IgD-negative memory B cell (primary cell): ENCODE measurements around the gene RAP1GAP. TPM values are rescaled to one million over a fixed set of nuclear protein-coding genes. Genes with fewer than 3 reads are reported as not detected.

Experiments
- H3K27ac Mint-ChIP-seq, 3 donors: one replicate each; pipeline ENCODE4 v1.8.0; 2020 to 2022; ENCODE audit warnings: mild to moderate bottlenecking in 3 of 3, mixed read lengths in 3 of 3, moderate library complexity in 1 of 3
- H3K27me3 Mint-ChIP-seq: one replicate; pipeline ENCODE4 v1.8.0; 2021; ENCODE audit warnings: mixed read lengths
- H3K36me3 Mint-ChIP-seq: one replicate; pipeline ENCODE4 v1.8.0; 2020; ENCODE audit warnings: mild to moderate bottlenecking, mixed read lengths
- H3K4me1 Mint-ChIP-seq, 3 donors: one replicate each; pipeline ENCODE4 v1.8.0; 2020 to 2022; ENCODE audit warnings: mixed read lengths in 3 of 3, mild to moderate bottlenecking in 1 of 3
- H3K4me3 Mint-ChIP-seq, 4 donors: one replicate each; pipeline ENCODE4 v1.8.0; 2020 to 2022; ENCODE audit warnings: mild to moderate bottlenecking in 4 of 4, mixed read lengths in 4 of 4, moderate library complexity in 3 of 4
- H3K9me3 Mint-ChIP-seq, 3 donors: one replicate each; pipeline ENCODE4 v1.8.0; 2020 to 2021; ENCODE audit warnings: mixed read lengths in 3 of 3, mild to moderate bottlenecking in 1 of 3
- polyA plus RNA-seq: library from polyadenylated mRNA; unstranded; fragments of 300-500 nt; fragmentation: Illumina TruSeq; gene quantifications from one replicate; pipeline ENCODE4 v1.2.3, GENCODE V29; 2021

The RAP1GAP gene
- polyA plus RNA-seq: not detected

DNA sequence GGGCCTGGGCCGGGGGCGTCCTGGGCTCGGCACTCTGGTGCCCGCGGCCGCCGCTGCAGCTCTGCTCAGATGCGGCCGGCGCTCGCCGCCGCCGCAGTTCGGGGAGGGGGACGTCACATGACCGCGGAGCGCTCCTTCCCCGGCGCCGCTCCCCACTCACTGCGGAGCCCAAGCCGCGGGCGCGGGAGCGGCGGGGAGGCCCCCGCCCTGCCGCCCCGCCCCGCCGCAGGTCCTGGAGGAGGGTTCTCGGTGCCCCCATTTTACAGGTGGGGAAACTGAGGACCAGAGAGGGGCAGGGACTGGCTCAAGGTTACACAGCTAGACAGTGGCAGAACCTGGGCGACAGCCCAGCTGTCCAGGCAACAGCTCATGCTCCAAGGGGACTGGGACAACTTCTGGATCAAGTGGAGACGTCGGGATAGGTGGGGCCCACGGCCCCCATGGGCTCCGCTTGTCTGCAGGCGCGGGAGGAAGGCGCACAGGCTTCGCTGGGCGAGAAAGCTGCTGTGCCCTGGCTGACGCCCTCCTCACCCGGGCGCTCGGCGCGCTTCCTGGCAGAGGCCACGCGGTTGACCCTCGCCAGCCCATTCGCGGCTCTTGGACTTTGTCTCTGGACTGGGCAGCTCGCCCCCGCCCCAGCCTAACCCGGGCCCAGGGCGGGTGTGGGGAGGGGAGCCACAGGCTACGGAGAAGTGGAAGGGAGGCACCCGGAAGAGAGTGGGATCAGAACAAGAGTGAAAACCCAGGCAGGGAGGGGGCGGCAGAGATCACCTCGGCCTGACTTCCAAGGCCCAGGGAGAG lies at the start of gene RAP1GAP:
Gene RAP1GAP (minus strand): TSS at position 100 of the 801 bp plus-strand sequence. CDS start 49,325 bp downstream, outside the sequence.
- H3K4me3 Mint-ChIP-seq: peak within 1 kb of the TSS; percentile 38 to 65 (median 55)
- no peak within 1 kb of the TSS for H3K27ac Mint-ChIP-seq
- H3K4me1 Mint-ChIP-seq: peaks cover 2 to 6% (median 2%) of the 10 kb centered on the region in 3 donors
- H3K9me3 Mint-ChIP-seq: no peaks in the 10 kb centered on the region
- H3K27me3 Mint-ChIP-seq: peaks cover 35% of the 10 kb centered on the region
- no peaks in the 10 kb centered on the region for H3K36me3 Mint-ChIP-seq

GRCh38 chr1:21716169-21716568 lies 47.0 kb upstream of the RAP1GAP start:
- H3K4me3 Mint-ChIP-seq: no peak overlapping the region
- peaks cover 9% of the 10 kb centered on the region for H3K36me3 Mint-ChIP-seq
- peaks cover 0 to 1% (median 0%) of the 10 kb centered on the region in 3 donors for H3K4me1 Mint-ChIP-seq
- H3K9me3 Mint-ChIP-seq: no peaks in the 10 kb centered on the region
- H3K27ac Mint-ChIP-seq: no peak overlapping the region
- H3K27me3 Mint-ChIP-seq: no peaks in the 10 kb centered on the region

DNA sequence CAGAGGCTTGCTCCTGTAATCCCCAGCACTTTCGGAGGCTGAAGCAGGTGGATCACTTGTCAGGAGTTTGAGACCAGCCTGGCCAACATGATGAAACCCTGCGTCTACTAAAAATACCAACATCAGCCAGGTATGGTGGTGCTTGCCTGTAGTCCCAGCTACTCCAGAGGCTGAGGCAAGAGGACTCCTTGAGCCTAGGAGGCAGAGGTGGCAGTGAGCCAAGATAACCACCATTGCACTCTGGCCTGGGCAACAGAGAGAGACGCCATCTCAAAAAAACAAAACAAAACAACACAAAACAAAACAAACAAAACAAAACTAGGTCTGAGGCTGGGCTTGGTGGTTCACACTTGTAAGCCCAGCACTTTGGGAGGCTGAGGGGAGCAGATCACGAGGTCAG lies 38.7 kb upstream of the RAP1GAP start:
- Mint-ChIP-seq H3K4me3 (no peak overlapping the region), H3K9me3 (no peaks in the 10 kb centered on the region), H3K27ac (no peak overlapping the region), H3K36me3 (peaks cover 8% of the 10 kb centered on the region), H3K27me3 (no peaks in the 10 kb centered on the region), H3K4me1 (peaks cover 7 to 10% (median 9%) of the 10 kb centered on the region in 3 donors)

DNA sequence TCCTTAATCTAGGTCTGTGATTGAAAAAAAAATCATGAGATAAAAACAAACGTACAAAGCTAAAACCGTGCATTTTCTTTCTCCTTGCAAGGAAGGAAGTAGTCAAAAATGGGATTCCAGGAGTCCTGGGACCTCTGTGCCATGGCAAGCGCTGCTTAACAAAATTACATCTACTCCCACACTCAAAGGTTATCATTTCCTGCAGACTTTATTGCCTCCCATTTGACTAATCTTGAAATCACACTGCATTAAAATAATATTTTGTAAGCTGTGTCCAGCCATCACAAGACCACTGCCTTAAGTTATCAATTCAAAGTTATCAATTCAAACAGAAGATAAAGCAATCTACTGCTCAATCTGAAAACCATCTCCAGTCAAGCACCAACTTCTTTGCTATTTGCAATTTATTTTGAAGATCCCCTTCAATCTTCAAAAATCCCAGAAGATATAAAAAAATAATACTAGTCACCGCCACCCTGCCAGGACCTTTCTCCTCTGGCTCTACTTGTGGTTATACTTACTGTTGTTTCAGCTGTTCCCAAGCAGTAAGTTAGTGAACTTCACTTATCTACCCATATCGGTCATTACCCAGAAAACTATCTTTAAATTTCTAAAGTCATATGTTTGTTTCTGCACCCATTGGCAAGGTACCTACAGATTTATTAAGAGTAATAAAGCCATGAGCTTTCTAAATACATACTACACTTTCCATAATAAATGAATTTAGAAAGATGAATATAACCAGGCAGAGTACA lies 38.1 kb upstream of the RAP1GAP start:
- no peaks in the 10 kb centered on the region for H3K27me3 Mint-ChIP-seq

DNA sequence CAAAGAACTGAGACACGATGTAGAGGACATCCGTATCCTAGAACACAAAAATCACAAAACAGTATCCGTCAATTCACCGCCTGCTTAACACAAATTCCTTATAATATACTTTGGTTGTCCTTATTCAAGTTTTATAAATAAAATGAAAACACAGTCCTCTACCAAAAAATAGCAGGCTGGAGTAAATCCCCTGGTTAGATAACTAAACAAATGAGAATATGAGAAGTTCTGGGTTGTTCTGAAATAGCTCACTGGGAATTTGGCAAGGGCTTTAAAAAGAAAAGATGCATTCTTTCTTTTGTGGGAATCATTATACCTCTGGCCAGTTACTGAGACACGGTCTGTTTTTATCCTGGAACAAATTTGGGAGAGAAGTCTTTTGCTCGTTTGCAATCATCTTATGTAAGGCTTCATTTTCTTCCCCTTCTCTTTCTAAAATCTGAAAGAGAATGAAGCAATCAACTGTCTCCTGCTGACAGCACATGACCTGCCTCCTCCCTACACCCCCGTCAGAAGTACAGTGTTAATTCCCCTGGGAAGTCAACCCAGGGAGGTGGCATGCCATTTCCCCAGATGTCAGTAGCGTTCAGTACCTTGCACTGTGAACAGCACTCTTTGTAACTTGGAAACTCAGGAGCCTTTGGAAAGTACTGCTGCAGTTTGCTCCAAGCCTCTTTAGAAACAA lies 37.1 kb upstream of the RAP1GAP start:
- no peak overlapping the region for H3K4me3 Mint-ChIP-seq
- H3K36me3 Mint-ChIP-seq: peaks cover 7% of the 10 kb centered on the region
- H3K4me1 Mint-ChIP-seq: peaks cover 7 to 10% (median 9%) of the 10 kb centered on the region in 3 donors
- H3K27me3 Mint-ChIP-seq: no peaks in the 10 kb centered on the region
- peak overlapping the region in 1 of 3 donors; percentile 23 for H3K27ac Mint-ChIP-seq
- no peaks in the 10 kb centered on the region for H3K9me3 Mint-ChIP-seq

More for the DNA sequence above, 38.1 kb upstream of the RAP1GAP start:
- Mint-ChIP-seq H3K4me3 (no peak overlapping the region), H3K9me3 (no peaks in the 10 kb centered on the region), H3K4me1 (peaks cover 7 to 10% (median 9%) of the 10 kb centered on the region in 3 donors), H3K36me3 (peaks cover 8% of the 10 kb centered on the region), H3K27ac (no peak overlapping the region)

DNA sequence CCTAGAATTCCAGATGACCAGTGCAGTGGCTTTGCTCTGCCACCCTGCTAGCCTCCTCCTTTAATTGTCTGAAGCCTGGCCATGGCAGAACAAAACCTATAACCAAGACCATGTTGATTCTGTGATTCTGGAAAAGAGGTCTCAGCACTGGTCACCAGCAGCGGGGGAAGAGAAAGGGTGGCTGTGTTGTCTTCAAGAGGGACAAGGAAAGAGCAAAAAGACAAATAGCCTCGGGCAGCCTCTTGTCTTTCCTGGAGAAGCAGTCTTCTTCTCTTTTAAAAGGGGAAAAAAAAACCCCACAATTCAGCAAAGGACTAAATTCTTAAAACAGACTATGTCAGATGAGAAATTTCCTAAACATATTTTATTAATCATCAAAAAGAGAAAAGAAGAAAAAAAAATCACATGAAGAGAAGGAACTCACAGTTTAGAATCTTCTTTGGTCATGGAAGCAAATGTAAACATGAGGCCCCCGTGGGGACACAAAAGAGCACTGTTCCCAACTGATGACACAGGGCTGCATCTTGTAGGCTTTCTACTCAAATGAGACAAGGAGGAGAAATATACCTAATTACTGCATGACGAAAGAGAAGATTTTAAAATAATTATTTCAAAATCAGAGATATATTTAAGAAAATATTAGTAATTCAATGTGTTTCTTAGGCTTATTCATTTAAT lies 36.3 kb upstream of the RAP1GAP start:
- no peak overlapping the region for H3K27ac Mint-ChIP-seq
- H3K4me3 Mint-ChIP-seq: no peak overlapping the region
- H3K9me3 Mint-ChIP-seq: no peaks in the 10 kb centered on the region
- H3K4me1 Mint-ChIP-seq: peaks cover 7 to 10% (median 7%) of the 10 kb centered on the region in 3 donors
- H3K27me3 Mint-ChIP-seq: no peaks in the 10 kb centered on the region
- peaks cover 6% of the 10 kb centered on the region for H3K36me3 Mint-ChIP-seq

DNA sequence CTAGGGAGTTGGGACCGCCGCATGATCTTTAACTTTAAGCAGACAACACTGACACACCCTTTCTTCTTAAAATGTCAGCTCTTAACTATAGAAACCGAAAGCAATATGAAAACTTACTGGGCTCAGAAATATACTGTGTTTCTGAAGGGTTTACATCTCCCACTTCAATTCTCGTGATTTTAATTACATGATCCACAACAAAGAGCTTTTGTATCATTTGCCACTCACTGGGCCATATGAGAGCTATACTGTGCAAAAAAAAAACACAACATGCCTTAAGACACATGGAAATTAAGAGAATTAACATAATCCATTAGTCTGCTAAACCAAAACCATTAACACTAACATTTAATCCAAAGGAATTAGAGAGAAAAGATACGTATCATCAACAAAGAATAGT lies 35.0 kb upstream of the RAP1GAP start:
- H3K4me3 Mint-ChIP-seq: no peak overlapping the region
- no peak overlapping the region for H3K27ac Mint-ChIP-seq
- no peaks in the 10 kb centered on the region for H3K9me3 Mint-ChIP-seq
- H3K36me3 Mint-ChIP-seq: peaks cover 5% of the 10 kb centered on the region
- H3K27me3 Mint-ChIP-seq: no peaks in the 10 kb centered on the region
- peaks cover 6 to 10% (median 7%) of the 10 kb centered on the region in 3 donors for H3K4me1 Mint-ChIP-seq

GRCh38 chr1:21703318-21703963 lies 34.3 kb upstream of the RAP1GAP start:
- Mint-ChIP-seq H3K9me3 (no peaks in the 10 kb centered on the region), H3K36me3 (peaks cover 5% of the 10 kb centered on the region), H3K27ac (no peak overlapping the region), H3K4me3 (no peak overlapping the region), H3K4me1 (peaks cover 6 to 10% (median 7%) of the 10 kb centered on the region in 3 donors), H3K27me3 (no peaks in the 10 kb centered on the region)

DNA sequence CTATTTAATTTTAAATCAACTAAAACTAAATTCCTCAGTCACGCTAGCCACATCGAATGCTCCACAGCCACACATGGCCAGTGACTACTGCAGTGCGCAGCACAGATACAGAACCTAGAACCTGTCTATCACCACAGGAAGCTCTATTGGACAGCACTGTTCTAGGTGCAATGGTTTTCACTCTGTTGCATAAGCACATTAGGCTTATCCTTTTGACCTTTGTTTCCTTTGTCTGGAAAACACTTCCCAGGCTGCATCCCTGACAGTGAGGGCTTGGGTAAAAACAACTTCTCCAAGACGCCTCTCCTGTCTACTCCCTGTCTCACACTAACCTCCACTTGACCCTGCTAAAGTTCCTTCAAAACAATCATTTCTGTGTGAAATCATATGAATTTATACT lies 33.6 kb upstream of the RAP1GAP start:
- Mint-ChIP-seq H3K4me1 (peaks cover 6 to 10% (median 7%) of the 10 kb centered on the region in 3 donors), H3K4me3 (no peak overlapping the region), H3K27me3 (no peaks in the 10 kb centered on the region), H3K36me3 (peaks cover 5% of the 10 kb centered on the region), H3K9me3 (no peaks in the 10 kb centered on the region), H3K27ac (no peak overlapping the region)

GRCh38 chr1:21701401-21701800 lies 32.2 kb upstream of the RAP1GAP start:
- H3K9me3 Mint-ChIP-seq: no peaks in the 10 kb centered on the region
- H3K36me3 Mint-ChIP-seq: peaks cover 5% of the 10 kb centered on the region
- no peaks in the 10 kb centered on the region for H3K27me3 Mint-ChIP-seq
- peaks cover 0 to 8% (median 3%) of the 10 kb centered on the region in 3 donors for H3K4me1 Mint-ChIP-seq
- no peak overlapping the region for H3K4me3 Mint-ChIP-seq
- no peak overlapping the region for H3K27ac Mint-ChIP-seq

- Mint-ChIP-seq H3K4me1 (peaks cover 0 to 4% (median 0%) of the 10 kb centered on the region in 3 donors), H3K36me3 (peaks cover 5% of the 10 kb centered on the region), H3K27ac (no peak overlapping the region), H3K4me3 (no peak overlapping the region), H3K27me3 (no peaks in the 10 kb centered on the region), H3K9me3 (no peaks in the 10 kb centered on the region)
Observed at GRCh38 chr1:21700094-21700493, 30.9 kb upstream of the RAP1GAP start.

- no peaks in the 10 kb centered on the region for H3K36me3 Mint-ChIP-seq
Observed at GRCh38 chr1:21696931-21697330, 27.8 kb upstream of the RAP1GAP start.

DNA sequence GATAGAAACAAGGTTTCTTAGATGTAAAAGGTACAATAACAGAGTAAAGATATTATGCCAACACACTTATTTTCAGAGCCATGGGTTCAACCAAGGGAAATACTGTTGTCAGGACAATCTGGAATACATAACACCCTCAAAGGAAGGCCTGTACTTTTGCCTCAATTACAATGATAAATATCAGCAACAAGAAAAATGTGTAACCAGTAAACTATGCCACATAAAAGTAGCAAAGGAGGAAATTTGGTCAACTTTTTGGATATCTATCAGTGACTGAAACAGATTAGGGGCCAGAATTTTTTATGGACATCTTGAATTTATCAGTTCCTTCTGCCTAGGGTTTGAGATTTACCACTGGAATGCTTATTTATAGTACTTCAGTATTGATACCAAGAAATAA lies 24.6 kb upstream of the RAP1GAP start:
- Mint-ChIP-seq H3K27me3 (no peaks in the 10 kb centered on the region), H3K4me3 (no peak overlapping the region), H3K36me3 (no peaks in the 10 kb centered on the region), H3K27ac (no peak overlapping the region), H3K9me3 (no peaks in the 10 kb centered on the region), H3K4me1 (no peaks in the 10 kb centered on the region)

More at GRCh38 chr1:21696931-21697330, 27.8 kb upstream of the RAP1GAP start:
- H3K27me3 Mint-ChIP-seq: no peaks in the 10 kb centered on the region
- no peaks in the 10 kb centered on the region for H3K9me3 Mint-ChIP-seq
- no peak overlapping the region for H3K27ac Mint-ChIP-seq
- H3K4me3 Mint-ChIP-seq: no peak overlapping the region
- H3K4me1 Mint-ChIP-seq: no peaks in the 10 kb centered on the region

DNA sequence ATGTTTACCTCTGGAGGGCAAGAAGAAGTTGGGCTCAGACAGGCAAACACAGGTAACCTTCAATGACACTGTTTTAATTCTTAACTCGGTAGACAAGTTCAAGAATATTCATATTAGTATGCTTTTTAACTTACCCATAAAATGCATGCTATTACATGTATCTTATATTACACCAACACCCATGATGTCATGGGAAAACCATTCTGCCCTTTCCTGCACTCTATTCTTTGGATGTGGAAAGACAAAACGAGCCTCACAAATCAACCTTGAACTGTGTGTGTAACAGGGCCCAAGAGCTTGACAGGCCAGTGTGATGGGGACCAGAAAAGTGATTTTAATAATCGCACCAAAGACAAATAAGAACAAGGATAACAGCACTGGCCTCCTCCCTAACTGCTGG lies 22.6 kb upstream of the RAP1GAP start:
- peaks cover 3% of the 10 kb centered on the region for H3K36me3 Mint-ChIP-seq
- H3K27ac Mint-ChIP-seq: no peak overlapping the region
- no peaks in the 10 kb centered on the region for H3K27me3 Mint-ChIP-seq
- H3K4me1 Mint-ChIP-seq: no peaks in the 10 kb centered on the region
- H3K9me3 Mint-ChIP-seq: no peaks in the 10 kb centered on the region
- no peak overlapping the region for H3K4me3 Mint-ChIP-seq
